WERI-Rb-1 (cell line): ENCODE results near the gene MSH6.

Source experiments
- DNase-seq: peaks from one replicate; pipeline ENCODE4 v3.0.0-alpha.2; 2020
- H3K27ac ChIP-seq: fragments of 250-450 bp; sonication (Bioruptor Pico); 2 replicates; pipeline ENCODE4 v1.5.1; 2020; ENCODE audit warnings: mild to moderate bottlenecking, moderate library complexity
- H3K27me3 ChIP-seq: fragments of 250-450 bp; sonication (Bioruptor Pico); 2 replicates; pipeline ENCODE4 v1.5.1; 2021; ENCODE audit warnings: mild to moderate bottlenecking, low read depth, moderate library complexity; ENCODE audit not compliant: insufficient read depth, severe bottlenecking
- H3K36me3 ChIP-seq: fragments of 250-450 bp; sonication (Bioruptor Pico); 2 replicates; pipeline ENCODE4 v1.5.1; 2020; ENCODE audit warnings: mild to moderate bottlenecking, moderate library complexity
- H3K4me3 ChIP-seq: 2 replicates; pipeline ENCODE4 v1.5.1; 2011; ENCODE audit warnings: low read depth, mild to moderate bottlenecking, control low read depth, low read length
- H3K9me3 ChIP-seq: fragments of 250-450 bp; sonication (Bioruptor Pico); 2 replicates; pipeline ENCODE4 v1.5.1; 2021; ENCODE audit warnings: mild to moderate bottlenecking, moderate library complexity; ENCODE audit not compliant: severe bottlenecking
- CTCF ChIP-seq: IDR thresholded peaks from 2 replicates; pipeline ENCODE4 v1.5.1; 2011; ENCODE audit warnings: low read depth, mild to moderate bottlenecking, control low read depth, inconsistent platforms, low read length

The MSH6 gene

DNA sequence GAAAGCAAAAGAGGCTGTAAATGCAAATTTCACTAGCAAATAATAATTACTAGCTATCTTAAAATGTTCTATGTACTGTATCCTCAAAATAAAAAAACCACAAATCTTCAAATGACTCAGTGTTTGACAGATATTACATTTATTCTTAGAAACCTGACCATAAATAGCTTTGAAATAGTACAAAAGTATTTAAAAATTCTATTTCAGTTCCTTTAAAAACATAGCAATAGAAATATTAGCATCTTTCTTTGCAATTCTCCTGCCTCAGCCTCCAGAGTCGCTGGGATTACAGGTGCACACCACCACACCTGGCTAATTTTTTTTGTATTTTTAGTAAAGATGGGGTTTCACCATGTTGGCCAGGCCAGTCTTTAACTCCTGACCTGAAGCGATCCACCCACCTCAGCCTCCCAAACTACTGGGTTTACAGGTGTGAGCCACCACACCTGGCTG lies 50.6 kb downstream of the MSH6 start:
- DNase-seq, result no peak

DNA sequence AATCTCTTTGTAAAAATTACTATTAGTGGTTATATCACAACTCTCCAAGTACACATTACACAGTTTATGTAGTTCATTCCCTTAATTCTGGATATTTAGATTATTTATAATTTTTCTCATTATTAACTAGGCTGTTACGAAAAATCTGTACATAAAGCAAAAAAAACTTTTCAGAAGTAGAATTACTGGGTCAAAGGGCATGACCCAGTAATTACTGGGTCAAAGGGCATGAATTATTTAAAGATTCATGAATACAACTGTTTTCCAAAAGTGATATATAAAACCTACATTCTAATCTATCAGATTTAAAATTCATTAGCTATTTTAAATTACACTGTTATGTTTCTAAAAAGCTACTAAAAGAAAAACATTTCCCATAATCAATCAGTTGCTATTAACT lies 55.3 kb downstream of the MSH6 start:
- H3K9me3 ChIP-seq, result no peaks in the 10 kb centered on the region
- no peak overlapping the region for H3K27ac ChIP-seq
- no peak overlapping the region for H3K4me3 ChIP-seq
- H3K27me3 ChIP-seq, result no peaks in the 10 kb centered on the region
- TF ChIP-seq CTCF, result no peak
- no peak for DNase-seq
- peaks cover 55% of the 10 kb centered on the region for H3K36me3 ChIP-seq

More for the DNA sequence above, 50.6 kb downstream of the MSH6 start:
- no peaks in the 10 kb centered on the region for H3K27me3 ChIP-seq
- H3K36me3 ChIP-seq, result peaks cover 78% of the 10 kb centered on the region
- no peak overlapping the region for H3K4me3 ChIP-seq
- no peak for TF ChIP-seq CTCF
- no peaks in the 10 kb centered on the region for H3K9me3 ChIP-seq
- no peak overlapping the region for H3K27ac ChIP-seq

DNA sequence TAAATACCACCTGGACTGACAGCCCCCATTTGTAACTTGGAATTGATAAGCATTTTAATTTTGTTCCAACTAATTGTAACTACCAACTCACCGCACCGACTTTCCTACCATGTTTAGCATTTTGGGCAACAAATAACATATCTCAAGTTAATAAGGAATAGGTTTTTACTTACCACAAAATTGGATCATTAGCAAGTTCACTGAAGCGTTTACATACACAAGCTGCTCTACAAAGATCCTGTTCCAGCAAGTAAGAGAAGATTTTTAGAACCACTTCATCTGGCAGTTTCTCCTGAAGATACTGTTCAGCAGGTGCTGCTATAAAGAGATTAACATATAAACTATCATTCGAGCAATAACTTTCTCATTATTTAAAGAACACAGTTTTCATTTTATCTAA lies 55.7 kb downstream of the MSH6 start:
- peaks cover 50% of the 10 kb centered on the region for H3K36me3 ChIP-seq
- DNase-seq, result no peak
- H3K4me3 ChIP-seq, result no peak overlapping the region
- TF ChIP-seq CTCF, result no peak
- H3K9me3 ChIP-seq, result no peaks in the 10 kb centered on the region
- H3K27me3 ChIP-seq, result no peaks in the 10 kb centered on the region
- H3K27ac ChIP-seq, result no peak overlapping the region

GRCh38 chr2:47842846-47843245 lies 59.9 kb downstream of the MSH6 start:
- peaks cover 10% of the 10 kb centered on the region for H3K36me3 ChIP-seq
- no peak overlapping the region for H3K27ac ChIP-seq
- no peak overlapping the region for H3K4me3 ChIP-seq
- H3K9me3 ChIP-seq, result no peaks in the 10 kb centered on the region
- H3K27me3 ChIP-seq, result no peaks in the 10 kb centered on the region
- no peak for TF ChIP-seq CTCF
- DNase-seq, result no peak

DNA sequence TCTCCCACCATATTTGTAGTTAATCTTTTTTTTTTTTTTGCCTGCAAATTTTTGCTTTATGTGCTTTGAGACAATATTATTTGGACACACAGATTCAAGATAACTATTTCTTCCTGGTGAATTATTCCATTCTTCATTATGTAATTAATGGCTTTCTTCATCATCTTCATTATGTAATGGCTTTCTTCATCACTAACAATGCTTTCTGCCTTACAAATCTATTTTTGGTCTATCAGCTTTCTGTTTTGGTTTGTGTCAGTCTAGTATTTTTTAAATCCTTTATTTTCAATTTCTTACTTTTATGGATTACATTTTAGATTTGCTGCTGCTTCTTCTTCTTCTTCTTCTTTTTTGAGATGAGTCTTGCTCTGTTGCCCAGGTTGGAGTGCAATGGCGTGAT lies 60.5 kb downstream of the MSH6 start:
- TF ChIP-seq CTCF, result no peak
- H3K27ac ChIP-seq, result no peak overlapping the region
- no peak for DNase-seq
- no peaks in the 10 kb centered on the region for H3K27me3 ChIP-seq
- H3K4me3 ChIP-seq, result no peak overlapping the region
- no peaks in the 10 kb centered on the region for H3K9me3 ChIP-seq
- H3K36me3 ChIP-seq, result peaks cover 5% of the 10 kb centered on the region

DNA sequence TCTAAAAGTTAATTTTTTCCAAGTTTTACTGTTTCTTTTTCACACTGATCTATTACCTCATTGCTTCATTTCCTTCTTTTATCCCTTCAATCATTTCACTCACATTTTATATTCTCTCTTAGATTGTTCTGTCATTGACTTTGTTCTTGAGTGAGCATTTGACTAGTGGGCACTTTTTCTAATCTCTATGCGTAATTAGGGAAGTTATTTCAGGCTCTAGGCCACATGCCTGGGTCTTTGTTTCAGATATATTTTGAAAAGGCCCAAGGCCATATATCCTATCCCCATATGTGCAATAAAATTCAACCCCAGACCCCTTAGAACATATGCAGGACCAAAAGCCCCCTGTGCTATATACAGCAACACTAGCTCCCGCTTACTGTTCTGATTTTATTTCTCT lies 61.2 kb downstream of the MSH6 start:
- Histone ChIP-seq H3K36me3 (no peaks in the 10 kb centered on the region; the same call in 1 of the 2 replicates), H3K4me3 (no peak overlapping the region), H3K9me3 (no peaks in the 10 kb centered on the region), H3K27ac (no peak overlapping the region), H3K27me3 (no peaks in the 10 kb centered on the region)
- TF ChIP-seq CTCF, result no peak
- no peak for DNase-seq
